H9 (cell line): ENCODE measurements around the gene PRR12. TPM values are rescaled to one million over a fixed set of nuclear protein-coding genes. Genes with fewer than 3 reads are reported as not detected.

Experiments
- DNase-seq: peaks from one replicate; pipeline ENCODE4 v3.0.0-alpha.2; 2017
- H2AFZ ChIP-seq: one replicate; pipeline ENCODE4 v1.6.1; 2013; ENCODE audit warnings: mild to moderate bottlenecking, low read length, control low read depth, moderate library complexity
- H2AK5ac ChIP-seq: 2 replicates; pipeline ENCODE4 v1.6.1; 2013; ENCODE audit warnings: low read length, control low read depth, mixed read lengths; ENCODE audit not compliant: insufficient read length
- H2BK120ac ChIP-seq: one replicate; pipeline ENCODE4 v1.6.1; 2013; ENCODE audit warnings: low read depth, mild to moderate bottlenecking, low read length, control low read depth, inconsistent platforms; ENCODE audit not compliant: poor library complexity, severe bottlenecking
- H2BK12ac ChIP-seq: 2 replicates; pipeline ENCODE4 v1.6.1; 2013; ENCODE audit warnings: low read length, control low read depth, mixed read lengths, low read depth; ENCODE audit not compliant: insufficient read length
- H2BK15ac ChIP-seq: 2 replicates; pipeline ENCODE4 v1.6.1; 2013; ENCODE audit warnings: low read depth, low read length, control low read depth
- H2BK20ac ChIP-seq: one replicate; pipeline ENCODE4 v1.6.1; 2013; ENCODE audit warnings: low read depth, mild to moderate bottlenecking, low read length, control low read depth, inconsistent platforms; ENCODE audit not compliant: poor library complexity, severe bottlenecking
- H2BK5ac ChIP-seq: 2 replicates; pipeline ENCODE4 v1.6.1; 2013; ENCODE audit warnings: low read length, control low read depth, mixed read lengths; ENCODE audit not compliant: insufficient read length
- H3K14ac ChIP-seq: 2 replicates; pipeline ENCODE4 v1.6.1; 2013; ENCODE audit warnings: low read length, control low read depth; ENCODE audit not compliant: insufficient read depth
- H3K18ac ChIP-seq: 2 replicates; pipeline ENCODE4 v1.6.1; 2013; ENCODE audit warnings: low read depth, mild to moderate bottlenecking, mixed read lengths, low read length, control low read depth; ENCODE audit not compliant: insufficient read length
- H3K23ac ChIP-seq: 2 replicates; pipeline ENCODE4 v1.6.1; 2013; ENCODE audit warnings: low read length, control low read depth, mixed read lengths, low read depth; ENCODE audit not compliant: insufficient read length
- H3K23me2 ChIP-seq: 2 replicates; pipeline ENCODE4 v1.6.1; 2013; ENCODE audit warnings: low read depth, mild to moderate bottlenecking, mixed read lengths, low read length, control low read depth; ENCODE audit not compliant: insufficient read length, poor library complexity, severe bottlenecking
- H3K27ac ChIP-seq: 2 replicates; pipeline ENCODE4 v1.5.1; 2013; ENCODE audit warnings: low read length, control low read depth, mixed read lengths, low read depth; ENCODE audit not compliant: insufficient read length
- H3K27me3 ChIP-seq: 2 replicates; pipeline ENCODE4 v1.6.1; 2013; ENCODE audit warnings: low read length, control low read depth, inconsistent platforms; ENCODE audit not compliant: insufficient read depth
- H3K4ac ChIP-seq: 2 replicates; pipeline ENCODE4 v1.6.1; 2013; ENCODE audit warnings: low read depth, mild to moderate bottlenecking, control low read depth, inconsistent platforms, low read length, moderate library complexity
- H3K4me1 ChIP-seq: 2 replicates; pipeline ENCODE4 v1.6.1; 2013; ENCODE audit warnings: low read length, control low read depth, inconsistent platforms; ENCODE audit not compliant: insufficient read depth
- H3K4me2 ChIP-seq: 2 replicates; pipeline ENCODE4 v1.6.1; 2013; ENCODE audit warnings: low read length, control low read depth, mixed read lengths; ENCODE audit not compliant: insufficient read length, insufficient read depth
- H3K56ac ChIP-seq: 2 replicates; pipeline ENCODE4 v1.6.1; 2013; ENCODE audit warnings: low read depth, mild to moderate bottlenecking, mixed read lengths, low read length, control low read depth; ENCODE audit not compliant: insufficient read length
- H3K79me1 ChIP-seq: 2 replicates; pipeline ENCODE4 v1.6.1; 2013; ENCODE audit warnings: low read depth, mild to moderate bottlenecking, moderate library complexity, low read length, control low read depth, inconsistent platforms; ENCODE audit not compliant: insufficient read depth, poor library complexity, severe bottlenecking
- H3K79me2 ChIP-seq: 2 replicates; pipeline ENCODE4 v1.6.1; 2013; ENCODE audit warnings: low read length, control low read depth, inconsistent platforms; ENCODE audit not compliant: insufficient read depth
- H3K9ac ChIP-seq: 2 replicates; pipeline ENCODE4 v1.6.1; 2013; ENCODE audit warnings: low read length, control low read depth, mixed read lengths; ENCODE audit not compliant: insufficient read length; ENCODE audit errors: extremely low read depth
- H3K9me3 ChIP-seq: one replicate; pipeline ENCODE4 v1.6.1; 2013; ENCODE audit warnings: low read depth, low read length, inconsistent platforms; ENCODE audit not compliant: control insufficient read depth
- H3T11ph ChIP-seq: one replicate; pipeline ENCODE4 v1.6.1; 2013; ENCODE audit warnings: mild to moderate bottlenecking, low read length, control low read depth, inconsistent platforms
- H4K20me1 ChIP-seq: one replicate; pipeline ENCODE4 v1.6.1; 2013; ENCODE audit not compliant: control insufficient read depth, insufficient read length, insufficient read depth
- H4K5ac ChIP-seq: 2 replicates; pipeline ENCODE4 v1.6.1; 2013; ENCODE audit warnings: low read depth, mild to moderate bottlenecking, mixed read lengths, low read length, control low read depth; ENCODE audit not compliant: insufficient read length
- H4K8ac ChIP-seq: replicated peaks from 2 replicates; pipeline ENCODE4 v1.6.1; 2013; ENCODE audit warnings: low read length, control low read depth, mixed read lengths, low read depth; ENCODE audit not compliant: insufficient read length
- H4K91ac ChIP-seq: 2 replicates; pipeline ENCODE4 v1.6.1; 2013; ENCODE audit warnings: low read depth, mild to moderate bottlenecking, moderate library complexity, mixed read lengths, low read length, control low read depth; ENCODE audit not compliant: insufficient read length
- H3K27ac Mint-ChIP-seq, 3 experiments: 2 replicates in 2 of 3; 3 replicates in 1 of 3; pipeline ENCODE4 v1.8.0; 2020 to 2021; ENCODE audit warnings: mixed read lengths in 3 of 3, mild to moderate bottlenecking in 1 of 3, moderate library complexity in 1 of 3
- H3K27me3 Mint-ChIP-seq: 2 replicates; pipeline ENCODE4 v1.8.0; 2021; ENCODE audit warnings: low read depth, mild to moderate bottlenecking, moderate library complexity, mixed read lengths
- H3K36me3 Mint-ChIP-seq, 3 experiments: 2 replicates in 2 of 3; 3 replicates in 1 of 3; pipeline ENCODE4 v1.8.0; 2020 to 2021; ENCODE audit warnings: low read depth in 3 of 3, mixed read lengths in 3 of 3; ENCODE audit not compliant: insufficient read depth in 1 of 3
- H3K4me1 Mint-ChIP-seq, 2 experiments: 2 replicates each; pipeline ENCODE4 v1.8.0; 2020; ENCODE audit warnings: mixed read lengths in 2 of 2
- H3K4me3 Mint-ChIP-seq, 2 experiments: 2 replicates in 1 of 2; 3 replicates in 1 of 2; pipeline ENCODE4 v1.8.0; 2020 to 2021; ENCODE audit warnings: mild to moderate bottlenecking in 2 of 2, mixed read lengths in 2 of 2, moderate library complexity in 1 of 2
- H3K9me3 Mint-ChIP-seq, 2 experiments: 2 replicates in 1 of 2; 3 replicates in 1 of 2; pipeline ENCODE4 v1.8.0; 2020; ENCODE audit warnings: mild to moderate bottlenecking in 2 of 2, mixed read lengths in 2 of 2, moderate library complexity in 1 of 2
- WGBS: extraction: QIAGEN DNeasy Blood & Tissue Kit; methylation state at CpG from one replicate; pipeline ENCODE4 v1.1.7; 2013; ENCODE audit warnings: missing lambda C conversion rate, low lambda C conversion rate, mixed read lengths; ENCODE audit not compliant: insufficient read length; ENCODE audit errors: extremely low coverage; 5-methylcytosine and 5-hydroxymethylcytosine counted together
- total RNA-seq: library from RNA; stranded (reverse); gene quantifications from 2 replicates; pipeline ENCODE4 v1.2.1, GENCODE V29; 2021
- TF ChIP-seq, protein P1 (sequence below): fragments of 200-600 bp; sonication (generic); conservative IDR thresholded peaks from 3 replicates; pipeline ENCODE4 v1.8.0; 2021; ENCODE audit warnings: antibody characterized with exemption, mild to moderate bottlenecking

PRR12 gene
- total RNA-seq, 1 experiment from 2014 or later: 65.9 TPM

DNA sequence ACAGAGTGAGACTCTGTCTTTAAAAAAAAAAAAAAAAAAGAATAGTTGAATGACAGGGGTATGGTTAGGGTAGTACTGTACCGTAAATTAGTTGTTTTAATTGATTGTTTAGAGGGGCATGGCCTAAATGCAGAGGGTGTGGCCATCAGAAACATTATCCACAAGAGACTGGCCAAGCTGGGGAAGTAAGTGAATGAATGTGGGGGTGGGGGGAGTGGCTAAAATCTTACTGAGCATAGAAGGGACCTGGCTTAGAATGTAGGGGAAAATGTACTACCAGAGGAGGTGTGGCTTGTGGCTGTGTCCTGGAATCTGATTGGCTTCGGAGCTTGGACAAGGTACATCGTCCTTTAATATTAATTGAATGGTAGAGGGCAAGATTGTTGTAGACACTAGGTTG, 78.5 kb downstream of the PRR12 start:
- Histone ChIP-seq H2BK5ac (no peak overlapping the region), H3K23ac (no peak overlapping the region), H3K9ac (no peak overlapping the region), H3K4ac (no peak overlapping the region), H3K56ac (no peak overlapping the region), H3K79me1 (peaks cover 11% of the 10 kb centered on the region), H4K8ac (no peak overlapping the region), H4K20me1 (no peaks in the 10 kb centered on the region), H3K4me2 (no peak overlapping the region), H3K18ac (no peak overlapping the region), H2BK20ac (no peak overlapping the region), H3K4me1 (no peaks in the 10 kb centered on the region), H3K79me2 (peaks cover 5% of the 10 kb centered on the region; the same call in 1 of the 2 replicates), H3K23me2 (peaks cover 16% of the 10 kb centered on the region), H3K27me3 (no peaks in the 10 kb centered on the region), H4K91ac (no peak overlapping the region), H2BK12ac (no peak overlapping the region), H3T11ph (no peak overlapping the region), H3K9me3 (no peaks in the 10 kb centered on the region), H2AK5ac (no peak overlapping the region), H3K14ac (no peak overlapping the region), H3K27ac (no peak overlapping the region), H2AFZ (no peak overlapping the region), H2BK120ac (no peak overlapping the region), H4K5ac (no peak overlapping the region), H2BK15ac (no peak overlapping the region)
- H3K4me1 Mint-ChIP-seq: peaks cover 18 to 31% of the 10 kb centered on the region in 2 experiments
- peaks cover 0 to 1% of the 10 kb centered on the region in 2 experiments; a peak in 2 of 5 replicates for H3K9me3 Mint-ChIP-seq
- no CpG with 5 or more reads among the region's 3 CpGs for WGBS
- peaks cover 3% of the 10 kb centered on the region for H3K27me3 Mint-ChIP-seq
- TF ChIP-seq, protein P1, sequence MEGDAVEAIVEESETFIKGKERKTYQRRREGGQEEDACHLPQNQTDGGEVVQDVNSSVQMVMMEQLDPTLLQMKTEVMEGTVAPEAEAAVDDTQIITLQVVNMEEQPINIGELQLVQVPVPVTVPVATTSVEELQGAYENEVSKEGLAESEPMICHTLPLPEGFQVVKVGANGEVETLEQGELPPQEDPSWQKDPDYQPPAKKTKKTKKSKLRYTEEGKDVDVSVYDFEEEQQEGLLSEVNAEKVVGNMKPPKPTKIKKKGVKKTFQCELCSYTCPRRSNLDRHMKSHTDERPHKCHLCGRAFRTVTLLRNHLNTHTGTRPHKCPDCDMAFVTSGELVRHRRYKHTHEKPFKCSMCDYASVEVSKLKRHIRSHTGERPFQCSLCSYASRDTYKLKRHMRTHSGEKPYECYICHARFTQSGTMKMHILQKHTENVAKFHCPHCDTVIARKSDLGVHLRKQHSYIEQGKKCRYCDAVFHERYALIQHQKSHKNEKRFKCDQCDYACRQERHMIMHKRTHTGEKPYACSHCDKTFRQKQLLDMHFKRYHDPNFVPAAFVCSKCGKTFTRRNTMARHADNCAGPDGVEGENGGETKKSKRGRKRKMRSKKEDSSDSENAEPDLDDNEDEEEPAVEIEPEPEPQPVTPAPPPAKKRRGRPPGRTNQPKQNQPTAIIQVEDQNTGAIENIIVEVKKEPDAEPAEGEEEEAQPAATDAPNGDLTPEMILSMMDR: no peak
- peak overlapping the region; percentile 8 to 45 (median 34); a peak in 2 of 7 replicates for H3K27ac Mint-ChIP-seq
- peak overlapping the region in 1 of 2 experiments; percentile 31; a peak in 2 of 5 replicates for H3K4me3 Mint-ChIP-seq
- no peak for DNase-seq
- peaks cover 22 to 48% (median 42%) of the 10 kb centered on the region in 3 experiments; a peak in 6 of 7 replicates for H3K36me3 Mint-ChIP-seq
